GM18502 (cell line): ENCODE measurements around the gene ALAS1.

Experiments used
- ATAC-seq: cut with Tn5 transposase; IDR thresholded peaks from one replicate; pipeline ENCODE4 v1.9.1; 2021; ENCODE audit warnings: mild to moderate bottlenecking; ENCODE audit not compliant: unreplicated experiment, poor library complexity

ALAS1 gene

DNA sequence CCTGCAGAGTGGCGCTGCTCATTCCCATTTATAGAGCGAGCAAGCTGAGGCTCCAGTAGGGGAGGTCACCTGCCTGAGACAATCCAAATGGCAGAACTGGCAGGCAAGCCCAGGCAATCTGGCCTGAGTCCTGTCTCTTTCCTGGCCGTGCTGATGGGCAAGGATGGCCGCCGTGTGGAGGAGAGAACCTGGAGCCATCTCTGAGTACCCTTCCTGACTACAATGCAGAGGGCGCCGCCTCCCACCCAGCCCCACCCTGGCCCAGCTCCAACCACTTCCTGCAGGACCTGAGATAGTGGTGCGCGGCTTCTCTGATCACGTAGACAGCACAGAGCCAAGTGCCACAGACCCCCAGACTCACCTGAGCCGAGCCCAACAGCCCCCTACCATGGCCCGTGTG lies 20.5 kb downstream of the ALAS1 start:
- ATAC-seq = no peak

DNA sequence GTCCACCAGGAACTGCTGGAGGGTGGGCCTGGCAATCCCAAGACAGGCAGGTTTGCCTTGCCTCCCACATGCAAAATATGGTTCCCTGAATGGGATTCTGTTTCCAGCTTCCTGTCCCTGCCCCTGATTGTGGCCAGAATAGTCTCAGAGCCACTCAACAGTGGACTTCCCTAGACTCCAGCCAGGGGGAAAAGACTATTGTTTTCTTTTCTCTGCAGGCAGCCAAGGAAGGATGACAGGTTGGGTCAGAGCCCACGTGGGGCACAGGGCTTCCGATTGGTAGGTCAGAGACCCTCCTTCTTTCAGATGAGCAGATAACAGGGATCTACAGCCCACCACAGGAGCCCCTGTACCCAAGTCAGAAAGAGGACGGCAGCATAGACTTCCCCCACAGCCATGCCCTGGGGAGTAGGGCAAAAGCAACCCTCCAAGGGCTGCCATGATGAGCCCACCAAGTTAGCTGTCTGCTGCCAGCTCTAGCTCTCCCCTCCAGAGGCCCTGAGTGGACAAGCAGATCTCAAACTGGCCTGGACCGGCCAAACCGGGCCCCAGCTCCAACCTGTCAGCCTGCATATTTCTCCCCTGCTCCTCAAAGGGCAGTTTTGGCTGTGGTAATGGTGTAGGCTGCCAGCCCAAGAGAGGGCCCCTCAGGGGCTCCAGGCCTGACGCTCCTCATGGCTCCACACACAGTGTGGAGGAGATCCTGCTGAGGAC lies 21.1 kb downstream of the ALAS1 start:
- ATAC-seq = no peak

DNA sequence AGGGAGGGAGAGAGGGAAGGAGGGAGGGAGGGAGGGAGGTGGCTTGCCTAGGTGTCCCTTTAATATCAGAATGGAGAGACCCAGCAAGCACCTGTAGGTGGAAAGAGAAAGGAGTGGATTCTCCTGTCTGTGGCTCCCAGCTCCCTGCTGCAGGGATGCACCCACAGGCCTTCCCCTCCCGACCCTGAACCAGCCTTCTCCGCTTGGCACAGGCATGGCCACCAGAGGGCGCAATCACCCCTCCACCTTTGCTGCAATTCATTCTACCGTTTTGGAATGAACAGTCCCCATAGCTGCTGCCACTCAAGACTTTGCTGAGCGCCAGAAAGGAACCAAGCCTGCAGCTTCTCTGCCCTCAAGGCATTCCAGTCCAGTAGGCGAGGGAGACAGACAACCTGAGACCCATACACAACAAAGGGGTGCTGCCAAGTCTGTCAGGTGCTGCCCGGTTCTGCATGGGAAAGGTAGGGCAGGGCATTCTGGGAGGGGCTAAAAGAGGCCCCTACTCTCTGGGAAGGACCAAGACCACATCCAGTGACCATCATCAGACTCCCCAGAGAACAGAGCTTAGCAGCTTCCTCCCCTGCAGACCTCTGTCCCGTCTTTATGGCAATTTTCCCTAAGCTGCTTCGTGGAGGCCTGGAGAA lies 22.5 kb downstream of the ALAS1 start:
- no peak for ATAC-seq

DNA sequence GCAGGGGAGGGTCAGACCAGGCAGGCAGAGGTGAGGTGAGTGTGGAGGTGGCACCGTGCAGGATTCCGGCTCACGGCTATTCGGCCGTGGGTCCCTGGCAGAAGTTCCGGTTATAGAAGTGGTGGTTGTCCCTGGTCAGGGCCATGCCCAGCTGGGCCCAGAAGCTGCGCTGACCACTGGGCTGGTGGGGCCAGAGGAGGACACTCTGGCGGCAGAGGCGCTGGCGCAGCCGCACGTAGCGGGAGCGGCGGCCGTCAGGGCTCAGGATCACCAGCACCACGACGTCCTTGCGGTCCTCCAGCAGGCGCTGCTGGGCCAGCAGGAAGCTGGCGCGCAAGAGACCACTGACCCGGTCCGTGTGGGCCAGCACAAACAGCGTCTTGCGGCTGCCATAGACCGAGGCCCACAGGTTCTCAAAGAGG lies 23.2 kb downstream of the ALAS1 start:
- ATAC-seq = no peak

DNA sequence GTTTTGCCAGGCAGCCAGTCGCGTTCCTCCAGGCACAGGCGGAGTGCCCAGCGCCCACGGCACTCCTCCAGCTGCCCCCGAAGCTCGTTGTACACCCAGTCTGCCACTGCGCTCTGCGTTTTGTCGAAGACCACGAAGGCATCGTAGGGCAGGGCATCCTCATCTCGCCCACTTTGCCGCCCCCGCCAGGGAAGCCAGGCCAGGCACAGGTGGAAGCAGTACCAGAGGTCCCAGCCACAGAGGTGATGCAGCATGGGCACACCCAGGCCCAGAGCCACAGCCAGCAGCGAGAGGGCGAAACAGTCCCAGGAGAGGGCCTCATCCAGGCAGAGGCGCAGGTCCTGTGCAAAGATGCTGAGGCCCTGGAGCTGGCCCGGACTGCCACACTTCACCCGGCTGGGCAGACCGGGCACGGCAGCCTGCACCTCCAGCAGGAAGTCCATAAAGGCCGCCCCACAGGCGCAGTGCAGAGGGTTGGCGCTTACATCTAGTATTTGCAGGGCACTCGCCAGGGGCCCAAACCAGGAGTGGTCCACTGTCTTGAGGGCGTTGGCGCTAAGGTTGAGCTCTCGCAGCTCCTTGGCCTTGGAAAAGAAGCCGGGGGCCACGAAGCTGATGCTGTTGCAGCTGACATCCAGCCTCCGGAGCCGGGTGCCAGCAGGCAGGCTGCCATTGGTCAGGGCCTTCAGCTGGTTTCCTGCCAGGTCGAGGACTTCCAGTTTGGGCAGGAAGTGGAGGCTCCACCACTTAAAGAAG lies 23.8 kb downstream of the ALAS1 start:
- no peak for ATAC-seq

DNA sequence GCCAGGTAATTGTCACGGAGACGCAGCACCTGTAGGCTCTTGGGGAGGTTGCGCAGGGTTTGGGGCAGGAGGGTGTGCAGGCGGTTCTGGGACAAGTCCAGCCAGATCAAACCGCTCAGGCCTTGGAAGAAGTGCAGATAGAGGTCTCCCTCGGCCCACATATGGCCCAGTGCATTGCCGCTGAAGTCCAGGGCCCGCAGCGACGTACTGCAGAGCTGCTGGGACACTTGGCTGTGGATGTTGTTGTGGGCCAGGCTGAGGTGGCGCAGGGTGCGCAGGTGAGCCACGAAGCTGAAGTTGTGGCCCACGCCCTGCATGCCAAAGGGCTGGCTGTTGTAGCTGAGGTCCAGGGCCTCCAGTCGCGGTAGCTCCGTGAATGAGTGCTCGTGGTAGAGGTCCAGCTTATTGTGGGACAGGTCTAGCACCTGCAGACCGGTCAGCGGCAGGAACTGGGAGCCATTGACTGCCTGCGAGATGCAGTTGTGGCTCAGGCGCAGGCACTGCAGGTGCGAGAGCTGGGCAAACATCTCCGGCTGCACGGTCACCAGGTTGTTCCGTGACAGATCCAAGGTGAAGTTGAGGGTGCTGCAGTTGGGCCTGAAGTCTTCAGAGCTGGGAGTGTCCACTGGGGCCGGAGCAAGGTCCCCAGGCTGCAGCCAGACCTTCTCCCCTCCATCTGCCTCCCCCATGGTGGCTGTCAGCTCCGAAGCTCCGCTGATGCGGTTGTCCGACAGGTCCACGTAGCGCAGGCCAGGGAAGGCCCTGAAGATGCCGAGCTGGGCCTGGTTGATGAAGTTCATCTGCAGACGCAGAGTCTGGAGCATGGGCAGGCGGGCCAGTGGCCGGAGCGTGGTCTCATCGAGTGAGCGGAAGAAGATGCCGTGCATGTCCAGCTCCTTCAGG lies 24.6 kb downstream of the ALAS1 start:
- ATAC-seq = no peak

DNA sequence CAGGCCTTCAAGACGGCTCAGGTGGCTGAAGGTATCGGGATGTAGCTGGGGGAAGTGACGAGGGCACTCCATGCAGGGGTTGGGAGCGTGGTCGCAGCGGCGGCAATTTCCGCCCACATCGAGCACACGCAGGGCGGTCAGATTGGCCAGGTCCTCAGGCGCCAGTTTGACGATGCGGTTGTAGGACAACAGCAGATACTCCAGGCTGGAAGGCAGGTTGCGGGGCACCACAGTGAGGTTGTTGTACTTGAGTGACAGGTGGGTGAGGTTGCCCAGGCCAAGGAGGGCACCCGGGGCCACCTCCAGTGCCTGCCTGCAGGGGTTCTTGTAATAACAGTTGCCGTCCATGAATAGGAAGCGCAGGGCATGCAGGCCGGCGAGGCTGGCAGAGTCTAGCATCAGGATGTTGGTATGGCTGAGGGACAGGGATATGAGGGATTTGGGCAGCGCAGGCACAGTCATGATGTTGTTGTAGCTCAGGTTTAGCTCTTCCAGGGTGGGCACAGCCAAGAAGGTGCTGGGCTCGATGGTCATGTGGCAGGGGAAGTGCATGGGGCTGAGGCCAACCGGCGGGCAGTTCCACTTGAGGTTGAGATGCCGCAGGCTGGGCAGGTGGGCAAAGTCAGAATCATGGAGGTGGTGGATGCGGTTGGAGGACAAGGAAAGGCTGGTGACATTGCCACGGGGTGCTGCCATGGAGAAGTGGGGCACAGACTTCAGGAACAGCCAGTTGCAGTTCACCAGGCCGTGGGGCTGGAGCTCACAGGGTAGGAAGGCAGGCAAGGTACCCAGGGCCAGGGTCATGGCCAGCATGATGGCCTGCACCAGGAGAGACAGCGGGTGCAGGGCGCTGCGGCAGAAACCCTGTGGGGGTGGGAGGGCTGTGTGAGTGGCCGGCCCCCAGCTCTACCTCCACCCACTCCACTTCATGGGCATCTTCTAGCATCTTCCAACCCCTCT lies 25.8 kb downstream of the ALAS1 start:
- no peak for ATAC-seq

DNA sequence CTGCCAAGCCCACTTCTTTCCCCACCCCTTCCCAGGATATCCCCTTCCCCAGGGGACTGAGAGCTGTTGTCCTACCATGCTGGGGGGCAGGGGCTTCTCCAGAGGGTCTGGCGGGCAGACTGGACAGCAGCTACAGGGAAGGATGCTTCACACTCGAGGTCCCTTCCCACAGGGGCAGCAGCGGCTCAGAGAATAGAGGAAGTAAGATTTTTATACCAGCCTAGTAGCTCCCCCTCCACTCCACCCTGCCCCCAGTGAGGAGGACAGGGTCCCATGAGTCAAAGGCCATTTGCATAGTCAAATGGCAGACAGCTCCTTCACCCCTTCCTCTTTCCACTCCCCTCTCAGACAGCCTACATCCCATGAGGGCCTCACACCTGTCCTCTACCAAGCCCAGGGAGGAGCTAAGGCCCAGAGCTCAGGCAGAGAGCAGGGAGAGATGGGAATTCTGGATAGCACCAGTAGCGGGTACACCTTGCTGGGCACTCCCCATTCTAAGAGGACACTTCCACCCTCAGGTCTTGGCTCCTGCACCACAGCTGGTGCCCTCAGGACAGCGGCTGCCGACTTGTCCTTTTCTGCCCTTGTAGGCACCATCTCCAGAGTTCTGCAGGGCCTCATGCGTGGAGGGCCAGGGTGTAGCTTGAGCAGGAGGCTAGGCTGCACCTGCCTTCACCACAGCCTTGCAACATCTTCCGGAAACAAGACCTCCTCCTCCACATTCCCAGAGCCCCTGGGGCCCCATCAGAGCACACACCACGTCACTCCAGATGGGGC lies 27.7 kb downstream of the ALAS1 start, which contains the start of gene TLR9:
TSS of gene TLR9 (minus strand) at position 194 of the 777 bp plus-strand sequence. CDS start at position 78, 116 bp downstream.
- ATAC-seq = peak; percentile 84

DNA sequence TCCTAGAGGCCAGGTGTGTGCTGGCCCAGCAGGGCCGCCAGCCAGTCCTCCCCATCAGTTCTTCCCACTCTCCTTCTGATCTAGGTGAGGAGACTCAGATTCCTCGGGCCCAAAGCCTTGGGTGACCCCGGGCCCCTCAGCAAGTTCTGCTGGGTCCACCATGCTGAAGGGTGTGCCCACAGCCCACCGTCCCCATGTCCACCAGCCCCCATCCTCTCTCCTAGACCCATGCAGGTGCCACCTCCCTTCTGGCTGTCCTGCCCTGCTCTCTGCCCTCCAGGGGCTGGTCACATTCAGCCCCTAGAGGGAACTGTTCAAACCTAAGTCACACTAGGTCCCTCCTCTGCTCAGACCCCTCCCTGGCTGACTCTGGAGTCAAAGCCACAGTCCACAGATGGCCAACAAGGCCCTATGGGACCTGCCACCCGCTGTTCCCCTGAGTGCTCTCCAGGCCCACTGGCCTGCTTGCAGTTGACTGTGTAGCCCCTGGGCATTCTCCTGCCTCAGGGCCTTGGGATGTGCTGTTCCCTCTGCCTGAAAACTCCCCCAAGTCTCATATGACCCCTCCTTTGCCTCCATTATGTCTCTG lies 28.4 kb downstream of the ALAS1 start:
- no peak for ATAC-seq

DNA sequence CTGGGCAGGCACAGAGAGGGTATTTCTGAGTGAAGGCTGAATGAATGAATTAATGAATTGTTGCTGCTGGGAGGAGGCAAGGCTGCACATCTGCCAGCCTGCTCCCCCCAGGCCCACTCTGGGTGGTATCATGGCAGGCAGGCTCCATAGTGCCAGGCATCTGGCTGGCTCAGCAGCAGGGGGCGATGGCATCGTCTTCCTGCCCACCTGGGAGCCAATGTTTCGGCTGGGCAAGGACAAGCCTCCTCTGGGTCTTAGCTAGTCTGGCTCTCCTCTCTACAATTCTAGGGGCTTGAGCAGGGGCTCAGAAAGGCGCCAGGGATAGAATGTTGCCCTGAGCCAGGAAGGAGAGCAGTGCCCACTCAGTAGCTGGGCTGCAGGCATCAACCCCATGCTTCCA lies 29.2 kb downstream of the ALAS1 start:
- no peak for ATAC-seq

DNA sequence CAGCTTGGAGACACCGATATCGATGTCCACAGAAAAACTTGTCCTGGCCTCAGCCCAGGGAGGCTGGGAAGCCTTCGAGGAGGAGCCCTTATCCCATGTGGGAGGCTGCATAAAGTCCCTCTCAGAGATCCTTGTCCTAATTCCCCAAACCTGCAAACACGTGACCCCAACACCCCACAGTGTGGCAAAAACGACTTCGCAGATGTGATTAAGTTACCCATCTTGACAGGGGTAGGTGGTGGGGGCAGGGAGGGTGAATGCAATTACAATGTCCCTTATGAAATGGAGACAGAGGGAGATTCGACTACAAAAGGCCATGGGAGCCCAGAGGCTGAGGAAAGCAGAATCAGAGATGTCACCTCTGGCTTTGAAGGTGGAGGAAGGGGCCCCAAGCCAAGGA lies 29.8 kb downstream of the ALAS1 start:
- no peak for ATAC-seq

DNA sequence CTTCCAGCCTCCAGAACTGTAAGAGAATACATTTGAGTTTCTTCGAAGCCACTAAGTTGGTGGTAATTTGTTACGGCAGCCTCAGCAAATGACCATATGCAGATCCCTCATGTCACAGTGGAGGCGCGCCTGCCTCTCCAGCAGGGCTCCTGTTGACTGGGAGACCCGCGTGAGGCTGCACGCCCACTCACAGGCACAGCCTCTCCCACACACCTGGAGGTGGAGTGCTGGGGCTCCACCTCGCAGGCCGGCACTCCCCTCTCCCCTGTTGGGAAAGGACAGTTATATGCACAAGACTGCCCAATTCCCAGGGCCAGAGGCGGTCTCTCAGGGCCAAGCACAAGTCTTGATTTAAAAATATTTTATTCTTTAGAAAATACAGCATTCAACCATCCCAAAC lies 30.3 kb downstream of the ALAS1 start:
- ATAC-seq = no peak

DNA sequence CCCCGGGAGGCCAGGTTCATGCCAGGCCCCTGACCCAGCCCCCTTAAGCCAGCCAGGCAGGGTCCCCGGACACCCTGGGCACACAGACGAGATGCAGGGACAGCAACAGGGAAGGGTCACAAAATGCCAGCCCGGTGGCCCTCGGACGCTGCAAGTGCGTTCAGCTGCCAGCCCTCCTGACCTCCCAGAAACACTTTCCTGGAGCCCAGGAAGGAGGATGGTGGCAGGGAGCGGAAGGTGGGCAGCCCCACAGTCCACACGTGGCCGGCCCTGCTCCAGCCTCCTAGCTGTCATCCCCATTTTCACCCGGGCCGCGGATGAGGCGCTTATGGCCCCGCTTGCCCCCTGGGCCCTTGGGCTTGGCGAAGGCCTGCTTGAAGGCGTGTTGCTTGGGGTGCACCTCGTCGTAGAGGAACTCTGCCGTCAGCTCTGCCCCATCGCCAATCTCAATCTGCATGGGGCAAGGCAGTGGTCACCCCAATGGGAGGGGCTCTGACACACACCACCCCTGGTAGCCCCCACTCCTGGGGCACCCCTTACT lies 30.9 kb downstream of the ALAS1 start:
- ATAC-seq = no peak

DNA sequence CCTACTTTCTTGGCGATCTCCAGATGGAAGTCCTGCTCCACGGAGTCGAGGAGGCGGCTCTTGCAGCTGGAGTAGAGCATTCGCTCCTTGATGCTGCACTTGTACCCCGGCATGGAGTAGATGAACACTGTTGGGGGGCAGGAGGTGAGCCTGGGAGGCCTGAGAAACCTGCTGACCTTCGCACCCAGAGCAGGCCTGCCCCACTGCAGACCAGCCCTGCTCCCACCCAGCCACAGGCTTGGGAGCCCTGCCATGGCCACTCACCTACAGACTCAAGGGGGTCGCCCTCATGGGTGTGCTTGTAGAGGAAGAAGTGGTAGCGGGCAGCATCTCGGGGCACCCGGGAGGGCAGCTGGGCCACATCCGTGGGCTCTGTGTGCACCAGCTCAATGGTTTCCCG lies 31.7 kb downstream of the ALAS1 start:
- ATAC-seq = no peak

DNA sequence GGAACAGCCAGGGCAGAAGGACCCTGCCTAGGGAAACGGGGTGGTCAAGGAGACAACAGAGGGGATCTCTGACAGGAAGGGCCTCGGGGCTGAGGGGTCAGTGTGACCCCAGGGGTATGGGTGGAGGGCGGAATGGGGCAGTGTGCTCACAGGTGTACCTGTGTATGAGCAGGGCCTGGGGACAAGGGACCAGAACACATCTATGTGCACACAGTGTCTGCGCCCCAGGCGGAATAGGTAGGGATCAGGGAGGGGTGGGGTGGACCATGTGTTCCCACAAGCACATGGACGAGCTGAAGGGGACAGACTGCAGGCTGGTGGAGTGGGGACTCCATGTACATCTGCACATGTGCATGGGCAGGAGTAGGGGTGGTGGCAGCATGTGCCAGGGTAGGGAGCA lies 32.5 kb downstream of the ALAS1 start:
- no peak for ATAC-seq

DNA sequence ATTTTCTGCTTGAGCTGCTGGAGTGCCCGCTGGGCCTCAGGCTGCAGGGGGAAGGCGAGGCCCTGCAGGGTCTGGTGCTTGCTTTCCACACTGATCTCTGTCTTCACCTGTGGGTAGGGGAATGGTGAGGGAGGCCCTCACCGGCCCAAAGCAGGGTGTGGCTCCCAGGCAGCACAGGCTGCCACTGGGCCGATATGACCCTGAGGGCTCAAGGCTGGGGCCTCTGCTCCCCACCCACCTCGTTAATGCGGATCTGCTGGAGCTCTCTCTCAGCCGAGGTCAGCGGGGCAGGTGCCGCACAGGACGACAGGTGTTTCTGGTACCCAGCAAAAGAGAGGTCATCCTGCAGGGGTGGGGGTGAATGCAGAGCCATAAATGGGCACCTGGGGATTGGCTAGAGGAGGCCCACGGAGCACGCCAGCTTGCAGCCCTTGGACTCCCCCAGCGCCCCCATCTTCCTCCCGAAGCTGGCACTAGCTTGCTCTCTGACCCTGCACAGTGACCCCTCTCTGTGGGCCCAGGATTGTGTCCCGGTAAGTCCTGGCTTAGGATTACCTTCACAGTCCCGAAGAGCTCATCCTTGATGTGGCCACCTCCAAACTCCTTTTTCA lies 33.0 kb downstream of the ALAS1 start:
- no peak for ATAC-seq

DNA sequence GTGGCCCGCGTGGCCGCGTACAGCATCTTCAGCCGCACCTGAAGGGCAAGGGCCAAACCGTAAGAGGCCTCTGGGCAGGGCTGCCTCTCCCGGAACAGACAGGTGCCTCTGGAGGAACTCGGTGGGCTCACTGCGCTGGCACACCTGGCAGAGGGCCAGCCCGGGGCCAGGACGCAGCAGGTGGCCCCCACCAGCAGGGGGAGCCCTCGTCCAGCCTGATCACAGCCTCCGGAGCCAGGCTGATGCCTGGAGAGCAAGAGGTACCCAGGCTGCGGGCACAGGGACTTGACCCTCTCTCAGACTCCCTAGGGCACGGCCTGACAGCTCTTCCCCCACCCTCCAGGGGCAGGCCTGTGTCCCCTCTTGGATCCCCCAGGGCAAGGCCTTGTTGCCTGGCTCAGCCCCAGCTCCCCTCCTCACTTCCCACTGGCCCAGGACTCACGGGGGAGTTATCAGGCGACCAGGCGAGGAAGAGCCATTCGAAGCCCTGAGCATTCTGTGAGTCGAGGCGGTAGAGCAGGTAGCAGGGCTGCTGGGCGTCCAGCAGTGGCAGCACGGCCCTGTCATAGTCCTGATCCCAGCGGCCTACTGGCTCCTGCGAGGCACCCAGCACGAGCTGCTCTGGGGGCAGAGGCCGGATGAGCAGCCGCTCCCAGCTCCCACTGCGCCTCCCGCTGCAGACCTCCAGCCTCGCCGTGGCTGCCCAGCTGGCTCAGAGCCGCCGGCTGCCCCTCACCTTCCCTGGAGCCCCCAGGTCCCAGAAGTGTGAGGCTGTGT lies 33.7 kb downstream of the ALAS1 start:
- no peak for ATAC-seq
